Measurements from ENCODE around the gene PARD3. TPM values are rescaled to one million over a fixed set of nuclear protein-coding genes. Genes with fewer than 3 reads are reported as not detected.

The PARD3 gene
- total and polyA plus RNA-seq, 12 donors: 17.0 to 93.8 (median 47.3) TPM

GRCh38 chr10:34351161-34351560 lies 463.9 kb downstream of the PARD3 start:
- no peaks in the 10 kb centered on the region for H3K9me3 ChIP-seq (replicated peaks in 1 of 3)
- WGBS, 4 donors: 80 to 92% (median 88%) methylated on average over 3 of the region's 3 CpGs
- H3K36me3 ChIP-seq (replicated peaks in 1 of 2): no peaks in the 10 kb centered on the region
- no peaks in the 10 kb centered on the region for H3K27me3 ChIP-seq
- TF ChIP-seq, protein P1, sequence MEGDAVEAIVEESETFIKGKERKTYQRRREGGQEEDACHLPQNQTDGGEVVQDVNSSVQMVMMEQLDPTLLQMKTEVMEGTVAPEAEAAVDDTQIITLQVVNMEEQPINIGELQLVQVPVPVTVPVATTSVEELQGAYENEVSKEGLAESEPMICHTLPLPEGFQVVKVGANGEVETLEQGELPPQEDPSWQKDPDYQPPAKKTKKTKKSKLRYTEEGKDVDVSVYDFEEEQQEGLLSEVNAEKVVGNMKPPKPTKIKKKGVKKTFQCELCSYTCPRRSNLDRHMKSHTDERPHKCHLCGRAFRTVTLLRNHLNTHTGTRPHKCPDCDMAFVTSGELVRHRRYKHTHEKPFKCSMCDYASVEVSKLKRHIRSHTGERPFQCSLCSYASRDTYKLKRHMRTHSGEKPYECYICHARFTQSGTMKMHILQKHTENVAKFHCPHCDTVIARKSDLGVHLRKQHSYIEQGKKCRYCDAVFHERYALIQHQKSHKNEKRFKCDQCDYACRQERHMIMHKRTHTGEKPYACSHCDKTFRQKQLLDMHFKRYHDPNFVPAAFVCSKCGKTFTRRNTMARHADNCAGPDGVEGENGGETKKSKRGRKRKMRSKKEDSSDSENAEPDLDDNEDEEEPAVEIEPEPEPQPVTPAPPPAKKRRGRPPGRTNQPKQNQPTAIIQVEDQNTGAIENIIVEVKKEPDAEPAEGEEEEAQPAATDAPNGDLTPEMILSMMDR (IDR thresholded peaks at IDR 0.05): no peak
- no peak for TF ChIP-seq POLR2A (IDR thresholded peaks at IDR 0.05)
- intact Hi-C loops (cut with DNase I): no loop called here
- no peaks in the 10 kb centered on the region for H3K4me1 ChIP-seq (replicated peaks in 1 of 2)
- DNase-seq: no peak
- H3K4me3 ChIP-seq: no peak overlapping the region
- H3K27ac ChIP-seq: no peak overlapping the region

DNA sequence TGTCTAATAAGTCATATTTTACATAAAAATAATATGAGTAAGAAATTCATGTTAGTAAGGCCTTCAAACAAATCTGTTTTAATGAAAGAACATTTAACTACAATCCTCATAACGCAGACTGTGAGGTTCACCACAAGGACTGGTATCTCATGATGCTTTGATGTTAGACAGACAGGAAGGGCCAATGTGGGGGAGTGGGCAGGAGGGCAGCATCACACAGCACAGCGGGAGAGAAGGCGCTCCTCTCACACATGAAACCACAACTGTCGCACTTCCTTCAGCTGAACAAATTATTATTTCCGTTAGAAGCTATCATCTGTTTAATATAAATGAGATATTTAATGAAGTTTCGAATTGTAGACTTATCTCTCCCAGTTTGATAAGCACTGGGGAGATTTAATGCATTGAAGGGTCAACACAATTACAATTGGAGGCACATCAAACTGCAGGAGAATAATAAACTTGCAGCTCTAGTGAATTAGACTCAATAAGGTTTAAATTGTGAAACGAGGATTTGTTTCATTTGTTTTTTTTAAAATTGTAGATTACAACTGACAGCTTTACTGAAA lies 466.1 kb downstream of the PARD3 start:
- Histone ChIP-seq H3K4me3 (no peak overlapping the region), H3K4me1 (replicated peaks in 1 of 2) (peaks cover 0 to 6% of the 10 kb centered on the region in 2 donors), H3K36me3 (replicated peaks in 1 of 2) (no peaks in the 10 kb centered on the region), H3K9me3 (replicated peaks in 1 of 3) (no peaks in the 10 kb centered on the region), H3K27me3 (no peaks in the 10 kb centered on the region), H3K27ac (no peak overlapping the region)
- no peak for DNase-seq
- TF ChIP-seq, protein P1 (IDR thresholded peaks at IDR 0.05): no peak
- no peak for TF ChIP-seq POLR2A (IDR thresholded peaks at IDR 0.05)
- intact Hi-C loops (cut with DNase I): no loop called here
- 92 to 97% (median 94%) methylated on average over 7 of the region's 7 CpGs for WGBS, 4 donors

DNA sequence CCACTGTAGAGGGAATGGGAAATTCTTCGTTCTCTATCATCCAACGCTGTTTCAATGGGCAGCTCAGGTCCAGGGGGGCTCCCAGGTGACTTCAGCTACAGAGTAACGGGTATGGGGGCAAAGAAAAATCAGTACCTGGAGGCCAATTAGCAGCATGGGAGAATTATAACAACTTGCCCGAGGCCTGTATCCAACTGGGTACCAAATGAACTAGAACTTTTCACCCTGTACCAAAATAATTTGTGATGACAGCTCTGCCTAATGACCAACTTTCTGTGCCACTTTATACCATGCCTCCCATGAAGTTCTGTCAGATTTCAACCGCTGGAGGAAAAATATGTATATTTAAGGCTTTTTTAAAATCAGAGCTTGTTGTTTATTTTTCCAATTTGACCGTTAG lies 467.1 kb downstream of the PARD3 start:
- Histone ChIP-seq H3K9me3 (replicated peaks in 1 of 3) (no peaks in the 10 kb centered on the region), H3K36me3 (replicated peaks in 1 of 2) (no peaks in the 10 kb centered on the region), H3K4me1 (replicated peaks in 1 of 2) (peaks cover 6 to 7% of the 10 kb centered on the region in 2 donors), H3K27me3 (no peaks in the 10 kb centered on the region), H3K4me3 (no peak overlapping the region), H3K27ac (no peak overlapping the region)
- TF ChIP-seq POLR2A (IDR thresholded peaks at IDR 0.05): no peak
- TF ChIP-seq, protein P1 (IDR thresholded peaks at IDR 0.05): no peak
- intact Hi-C loops (cut with DNase I): no loop called here
- DNase-seq: no peak
- WGBS, 4 donors: 91 to 96% (median 96%) methylated on average over 6 of the region's 6 CpGs

GRCh38 chr10:34347131-34347530 lies 468.0 kb downstream of the PARD3 start:
- no peak overlapping the region for H3K27ac ChIP-seq
- H3K27me3 ChIP-seq: no peaks in the 10 kb centered on the region
- no peak for DNase-seq
- no peak for TF ChIP-seq POLR2A (IDR thresholded peaks at IDR 0.05)
- TF ChIP-seq, protein P1 (IDR thresholded peaks at IDR 0.05): no peak
- intact Hi-C loops (cut with DNase I): no loop called here
- H3K9me3 ChIP-seq (replicated peaks in 1 of 3): no peaks in the 10 kb centered on the region
- no peak overlapping the region for H3K4me3 ChIP-seq
- no peaks in the 10 kb centered on the region for H3K36me3 ChIP-seq (replicated peaks in 1 of 2)
- H3K4me1 ChIP-seq (replicated peaks in 1 of 2): peaks cover 6 to 7% of the 10 kb centered on the region in 2 donors
- WGBS, 4 donors: 97 to 100% (median 98%) methylated on average over 3 of the region's 3 CpGs
